ENCODE measurements around the gene CRYM. TPM values are rescaled to one million over a fixed set of nuclear protein-coding genes. Genes with fewer than 3 reads are reported as not detected.
"Not testable (repeated sequence)": the region's sequence is repeated elsewhere in the genome, so short reads cannot be mapped to it uniquely, and the experiment has no call there.

CRYM gene
- total and polyA plus RNA-seq, 4 donors = 4.0 to 22.2 (median 6.0) TPM

GRCh38 chr16:21302898-21303528, 24.9 kb upstream of the CRYM start:
- Histone ChIP-seq H3K4me3 (ENCODE audit: low read depth, low read length) (no peak overlapping the region), H3K27ac (ENCODE audit: low read depth, low read length) (no peak overlapping the region)
- WGBS (ENCODE audit: insufficient coverage) = no CpG with 5 or more reads among the region's 4 CpGs

GRCh38 chr16:21302454-21302853, 24.4 kb upstream of the CRYM start:
- Histone ChIP-seq H3K36me3 (ENCODE audit: control insufficient read depth, insufficient read depth, low read length) (no peaks in the 10 kb centered on the region), H3K9me3 (ENCODE audit: control insufficient read depth, insufficient read depth, low read length) (no peaks in the 10 kb centered on the region), H3K27me3 (ENCODE audit: control insufficient read depth, insufficient read depth, low read length) (peaks cover 24% of the 10 kb centered on the region), H3K27ac (ENCODE audit: low read depth, low read length) (no peak overlapping the region), H3K4me1 (ENCODE audit: control insufficient read depth, insufficient read depth, low read length) (peaks cover 10% of the 10 kb centered on the region), H3K4me3 (ENCODE audit: low read depth, low read length) (no peak overlapping the region)
- no peak for DNase-seq (ENCODE audit: low read depth in 4 of 6, low spot score in 6 of 6)
- WGBS (ENCODE audit: insufficient coverage) = no CpG with 5 or more reads among the region's 3 CpGs

More at GRCh38 chr16:21302898-21303528, 24.9 kb upstream of the CRYM start:
- no peak for DNase-seq (ENCODE audit: low read depth in 4 of 6, low spot score in 6 of 6)
- no peaks in the 10 kb centered on the region for H3K9me3 ChIP-seq (ENCODE audit: control insufficient read depth, insufficient read depth, low read length)
- peaks cover 24% of the 10 kb centered on the region for H3K27me3 ChIP-seq (ENCODE audit: control insufficient read depth, insufficient read depth, low read length)
- H3K36me3 ChIP-seq (ENCODE audit: control insufficient read depth, insufficient read depth, low read length) = no peaks in the 10 kb centered on the region
- H3K4me1 ChIP-seq (ENCODE audit: control insufficient read depth, insufficient read depth, low read length) = peaks cover 10% of the 10 kb centered on the region

GRCh38 chr16:21301895-21302291, 23.8 kb upstream of the CRYM start:
- WGBS (ENCODE audit: insufficient coverage) = 2% methylated on average over 15 of the region's 17 CpGs
- Histone ChIP-seq H3K4me3 (ENCODE audit: low read depth, low read length) (peak overlapping the region; percentile 55), H3K9me3 (ENCODE audit: control insufficient read depth, insufficient read depth, low read length) (no peaks in the 10 kb centered on the region), H3K36me3 (ENCODE audit: control insufficient read depth, insufficient read depth, low read length) (no peaks in the 10 kb centered on the region), H3K27ac (ENCODE audit: low read depth, low read length) (no peak overlapping the region), H3K27me3 (ENCODE audit: control insufficient read depth, insufficient read depth, low read length) (peaks cover 24% of the 10 kb centered on the region), H3K4me1 (ENCODE audit: control insufficient read depth, insufficient read depth, low read length) (peaks cover 10% of the 10 kb centered on the region)
- no peak for DNase-seq (ENCODE audit: low read depth in 4 of 6, low spot score in 6 of 6)

GRCh38 chr16:21301168-21301894, 23.2 kb upstream of the CRYM start:
- H3K4me3 ChIP-seq (ENCODE audit: low read depth, low read length) = peak overlapping the region; percentile 55
- H3K27ac ChIP-seq (ENCODE audit: low read depth, low read length) = no peak overlapping the region
- no peaks in the 10 kb centered on the region for H3K36me3 ChIP-seq (ENCODE audit: control insufficient read depth, insufficient read depth, low read length)
- H3K4me1 ChIP-seq (ENCODE audit: control insufficient read depth, insufficient read depth, low read length) = peaks cover 10% of the 10 kb centered on the region
- peaks cover 24% of the 10 kb centered on the region for H3K27me3 ChIP-seq (ENCODE audit: control insufficient read depth, insufficient read depth, low read length)
- no peaks in the 10 kb centered on the region for H3K9me3 ChIP-seq (ENCODE audit: control insufficient read depth, insufficient read depth, low read length)
- DNase-seq (ENCODE audit: low read depth in 4 of 6, low spot score in 6 of 6) = peak in 2 of 6 donors; percentile 32 to 54
- 0% methylated on average over 60 of the region's 60 CpGs for WGBS (ENCODE audit: insufficient coverage)

GRCh38 chr16:21300309-21301167, 22.4 kb upstream of the CRYM start:
- no peak overlapping the region for H3K27ac ChIP-seq (ENCODE audit: low read depth, low read length)

GRCh38 chr16:21289789-21290188, 11.7 kb upstream of the CRYM start:
- H3K4me3 ChIP-seq (ENCODE audit: low read depth, low read length); H3K9me3 ChIP-seq (ENCODE audit: control insufficient read depth, insufficient read depth, low read length); H3K27ac ChIP-seq (ENCODE audit: low read depth, low read length); DNase-seq (ENCODE audit: low read depth in 4 of 6, low spot score in 6 of 6); H3K27me3 ChIP-seq (ENCODE audit: control insufficient read depth, insufficient read depth, low read length); H3K36me3 ChIP-seq (ENCODE audit: control insufficient read depth, insufficient read depth, low read length); H3K4me1 ChIP-seq (ENCODE audit: control insufficient read depth, insufficient read depth, low read length): not testable (repeated sequence)
- WGBS (ENCODE audit: insufficient coverage) = 86% methylated on average over 1 of the region's 3 CpGs

More at GRCh38 chr16:21300309-21301167, 22.4 kb upstream of the CRYM start:
- DNase-seq (ENCODE audit: low read depth in 4 of 6, low spot score in 6 of 6) = peak; percentile 88 to 99 (median 96)
- Histone ChIP-seq H3K27me3 (ENCODE audit: control insufficient read depth, insufficient read depth, low read length) (peaks cover 24% of the 10 kb centered on the region), H3K4me3 (ENCODE audit: low read depth, low read length) (peak overlapping the region; percentile 55), H3K4me1 (ENCODE audit: control insufficient read depth, insufficient read depth, low read length) (peaks cover 10% of the 10 kb centered on the region), H3K36me3 (ENCODE audit: control insufficient read depth, insufficient read depth, low read length) (no peaks in the 10 kb centered on the region), H3K9me3 (ENCODE audit: control insufficient read depth, insufficient read depth, low read length) (no peaks in the 10 kb centered on the region)
- under 1% methylated on average over 35 of the region's 36 CpGs for WGBS (ENCODE audit: insufficient coverage)

GRCh38 chr16:21285314-21285713, 7.2 kb upstream of the CRYM start:
- no CpG with 5 or more reads among the region's 1 CpG for WGBS (ENCODE audit: insufficient coverage)
- no peak overlapping the region for H3K4me3 ChIP-seq (ENCODE audit: low read depth, low read length)
- no peaks in the 10 kb centered on the region for H3K9me3 ChIP-seq (ENCODE audit: control insufficient read depth, insufficient read depth, low read length)

GRCh38 chr16:21284414-21284813, 6.3 kb upstream of the CRYM start:
- H3K4me3 ChIP-seq (ENCODE audit: low read depth, low read length) = no peak overlapping the region

More at GRCh38 chr16:21285314-21285713, 7.2 kb upstream of the CRYM start:
- Histone ChIP-seq H3K4me1 (ENCODE audit: control insufficient read depth, insufficient read depth, low read length) (no peaks in the 10 kb centered on the region), H3K27ac (ENCODE audit: low read depth, low read length) (no peak overlapping the region), H3K36me3 (ENCODE audit: control insufficient read depth, insufficient read depth, low read length) (no peaks in the 10 kb centered on the region), H3K27me3 (ENCODE audit: control insufficient read depth, insufficient read depth, low read length) (no peaks in the 10 kb centered on the region)
- DNase-seq (ENCODE audit: low read depth in 4 of 6, low spot score in 6 of 6) = no peak

GRCh38 chr16:21283521-21284289, 5.6 kb upstream of the CRYM start:
- peak in 3 of 6 donors; percentile 28 to 88 (median 78) for DNase-seq (ENCODE audit: low read depth in 4 of 6, low spot score in 6 of 6)
- no peaks in the 10 kb centered on the region for H3K36me3 ChIP-seq (ENCODE audit: control insufficient read depth, insufficient read depth, low read length)
- H3K4me3 ChIP-seq (ENCODE audit: low read depth, low read length) = peak overlapping the region; percentile 39
- under 1% methylated on average over 47 of the region's 67 CpGs for WGBS (ENCODE audit: insufficient coverage)
- no peaks in the 10 kb centered on the region for H3K4me1 ChIP-seq (ENCODE audit: control insufficient read depth, insufficient read depth, low read length)
- H3K27me3 ChIP-seq (ENCODE audit: control insufficient read depth, insufficient read depth, low read length) = peaks cover 5% of the 10 kb centered on the region
- no peak overlapping the region for H3K27ac ChIP-seq (ENCODE audit: low read depth, low read length)
- no peaks in the 10 kb centered on the region for H3K9me3 ChIP-seq (ENCODE audit: control insufficient read depth, insufficient read depth, low read length)

More at GRCh38 chr16:21284414-21284813, 6.3 kb upstream of the CRYM start:
- no peak for DNase-seq (ENCODE audit: low read depth in 4 of 6, low spot score in 6 of 6)
- Histone ChIP-seq H3K27ac (ENCODE audit: low read depth, low read length) (no peak overlapping the region), H3K27me3 (ENCODE audit: control insufficient read depth, insufficient read depth, low read length) (peaks cover 1% of the 10 kb centered on the region), H3K4me1 (ENCODE audit: control insufficient read depth, insufficient read depth, low read length) (no peaks in the 10 kb centered on the region), H3K36me3 (ENCODE audit: control insufficient read depth, insufficient read depth, low read length) (no peaks in the 10 kb centered on the region), H3K9me3 (ENCODE audit: control insufficient read depth, insufficient read depth, low read length) (no peaks in the 10 kb centered on the region)
- no CpG with 5 or more reads among the region's 4 CpGs for WGBS (ENCODE audit: insufficient coverage)

Measured in spinal cord (tissue), 10 donors.